Vagina (tissue), 2 donors: ENCODE results near the gene PTK6.

Source experiments
- CTCF ChIP-seq, 3 experiments: fragments of 450-650 bp in 2 of 3; fragments of 200-600 bp in 1 of 3; sonication (generic) in 1 of 3; IDR thresholded peaks; one replicate each; pipeline ENCODE4 v1.5.1; 2017 to 2019; ENCODE audit warnings: antibody characterized with exemption in 3 of 3, mild to moderate bottlenecking in 2 of 3, moderate library complexity in 2 of 3
- POLR2A ChIP-seq, 2 donors: fragments of 450-650 bp; IDR thresholded peaks; one replicate each; pipeline ENCODE4 v1.6.1; 2017; ENCODE audit warnings: antibody characterized with exemption in 2 of 2, mild to moderate bottlenecking in 2 of 2, moderate library complexity in 2 of 2
- POLR2AphosphoS5 ChIP-seq, 2 donors: sonication (generic); formaldehyde crosslinking; IDR thresholded peaks; one replicate each; pipeline ENCODE4 v1.9.0; 2017; ENCODE audit warnings: antibody characterized with exemption in 2 of 2, mild to moderate bottlenecking in 2 of 2, low read depth in 1 of 2; ENCODE audit not compliant: insufficient read depth in 1 of 2

GRCh38 chr20:63503524-63503923 lies 33.7 kb downstream of the PTK6 start:
- TF ChIP-seq POLR2AphosphoS5 (IDR thresholded peaks at IDR 0.05; ENCODE audit: insufficient read depth in 1 of 2, low read depth in 1 of 2), result no peak
- TF ChIP-seq CTCF (IDR thresholded peaks at IDR 0.05), result no peak
- no peak for TF ChIP-seq POLR2A (IDR thresholded peaks at IDR 0.05)
